GM23248 (cell line): ENCODE measurements around the gene HTR3B.

Source experiments
- EZH2 ChIP-seq: fragments of 200-600 bp; sonication (generic); IDR thresholded peaks from 2 replicates; pipeline ENCODE4 v1.6.1; 2018; ENCODE audit warnings: antibody characterized with exemption, mild to moderate bottlenecking; ENCODE audit not compliant: insufficient read depth, poor library complexity, severe bottlenecking
- EZH2phosphoT487 ChIP-seq: fragments of 200-600 bp; sonication (generic); IDR thresholded peaks from 2 replicates; pipeline ENCODE4 v1.6.1; 2018; ENCODE audit warnings: antibody characterized with exemption, moderate library complexity, mild to moderate bottlenecking, low read depth; ENCODE audit not compliant: insufficient read depth

GRCh38 chr11:113877670-113878055 lies 26.9 kb upstream of the HTR3B start:
- no peak for TF ChIP-seq EZH2phosphoT487
- TF ChIP-seq EZH2: no peak
